Renal cortex interstitium (tissue), 11 donors: ENCODE results near the gene FLACC1. TPM values are rescaled to one million over a fixed set of nuclear protein-coding genes. Genes with fewer than 3 reads are reported as not detected.
A peak's percentile ranks its signal among the peaks of the same experiment; 100 is the strongest.
"Not testable (repeated sequence)": the region's sequence is repeated elsewhere in the genome, so short reads cannot be mapped to it uniquely, and the experiment has no call there.

Source experiments
- DNase-seq, 11 donors: peaks; one replicate each; pipeline ENCODE4 v3.0.0-alpha.2; 2013; ENCODE audit warnings: low read depth in 9 of 11, low spot score in 4 of 11; ENCODE audit errors: extremely low read depth in 1 of 11
- polyA plus RNA-seq, 3 donors: library from polyadenylated mRNA; unstranded; fragments of 120-200 nt; gene quantifications; one replicate each; pipeline ENCODE4 v1.2.1, GENCODE V29; 2013; ENCODE audit not compliant: insufficient read length in 3 of 3

The FLACC1 gene
- polyA plus RNA-seq, 3 donors, result 2.0 to 5.5 (median 2.4) TPM

- no peak for DNase-seq
Measured at GRCh38 chr2:201298462-201299052, 58.6 kb downstream of the FLACC1 start.

DNA sequence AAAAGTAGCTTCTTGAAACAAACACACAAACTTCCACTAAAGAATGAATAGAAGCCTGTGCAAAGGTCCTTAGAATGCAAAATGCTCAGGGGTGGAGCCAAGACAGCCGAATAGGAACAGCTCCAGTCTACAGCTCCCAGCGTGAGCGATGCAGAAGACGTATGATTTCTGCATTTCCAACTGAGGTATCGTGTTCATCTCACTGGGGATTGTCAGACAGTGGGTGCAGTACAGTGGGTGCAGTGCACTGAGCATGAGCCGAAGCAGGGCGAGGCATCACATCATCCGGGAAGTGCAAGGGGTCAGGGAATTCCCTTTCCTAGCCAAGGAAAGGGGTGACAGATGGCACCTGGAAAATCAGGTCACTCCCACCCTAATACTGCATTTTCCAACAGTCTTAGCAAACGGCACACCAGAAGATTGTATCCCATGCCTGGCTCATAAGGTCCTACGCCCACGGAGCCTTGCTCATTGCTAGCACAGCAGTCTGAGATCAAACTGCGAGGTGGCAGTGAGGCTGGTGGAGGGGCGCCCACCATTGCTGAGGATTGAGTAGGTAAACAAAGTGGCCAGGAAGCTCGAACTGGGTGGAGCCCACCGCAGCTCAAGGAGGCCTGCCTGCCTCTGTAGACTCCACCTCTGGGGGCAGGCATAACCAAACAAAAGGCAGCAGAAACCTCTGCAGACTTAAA, 66.5 kb downstream of the FLACC1 start:
- DNase-seq, result not testable (repeated sequence)

- no peak for DNase-seq
Measured at GRCh38 chr2:201285499-201285898, 71.6 kb downstream of the FLACC1 start.

DNA sequence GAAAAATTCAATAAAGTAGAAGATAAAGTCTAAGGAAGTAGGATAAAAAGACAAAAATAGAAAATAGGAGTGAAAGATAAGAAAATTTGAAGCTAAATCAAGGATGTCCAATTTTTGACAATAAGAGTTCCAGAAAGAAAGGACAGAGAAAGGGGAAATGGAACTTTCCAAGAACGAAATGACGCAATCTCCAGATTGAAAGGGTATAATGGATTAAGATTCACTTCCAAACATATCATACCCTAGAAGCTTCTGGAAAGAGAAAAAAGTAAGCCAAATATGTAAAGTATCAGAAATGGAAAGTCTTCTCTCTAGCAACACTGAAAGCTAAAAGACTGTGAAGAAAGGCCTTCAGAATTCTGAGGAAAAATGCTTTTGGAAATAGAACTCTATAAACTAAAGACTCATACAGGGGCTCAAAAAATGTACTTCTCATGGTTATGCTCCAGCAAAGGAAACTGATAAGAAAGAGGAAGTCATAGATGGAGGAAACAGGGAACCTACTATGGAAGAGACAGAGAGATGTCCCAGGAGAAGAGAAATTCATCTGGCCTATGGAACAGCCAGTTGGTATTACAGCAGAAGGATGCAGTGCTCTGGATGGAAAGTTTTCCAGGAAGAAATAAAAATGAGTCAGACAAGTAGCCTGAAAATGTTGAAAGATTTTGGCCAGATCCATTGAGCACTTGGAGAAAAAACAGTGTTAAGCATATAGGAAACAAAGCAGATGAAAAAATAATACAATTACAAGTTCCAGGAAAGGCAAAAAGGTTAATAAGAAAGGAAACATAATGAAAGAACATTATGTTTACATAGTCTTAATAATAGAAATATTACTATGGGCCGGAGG, 76.7 kb downstream of the FLACC1 start:
- no peak for DNase-seq

DNA sequence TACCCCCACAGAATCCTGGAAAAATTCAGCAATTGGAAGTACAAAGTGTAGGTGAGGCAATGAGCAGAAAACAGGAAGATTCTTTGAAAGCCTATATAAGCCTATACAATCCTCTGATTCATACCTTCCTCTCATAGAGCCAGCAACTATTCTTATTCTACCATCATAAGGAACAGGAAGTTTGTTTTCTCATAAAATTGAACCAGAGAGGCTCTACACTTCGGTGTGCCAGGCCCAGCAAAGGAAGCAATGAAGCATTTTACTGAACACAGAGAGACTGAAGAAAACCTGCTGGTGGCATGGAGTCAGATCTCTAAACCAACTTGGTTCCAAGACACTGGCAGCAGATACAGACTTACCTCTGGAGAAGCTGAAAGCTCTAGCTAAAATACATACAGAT, 78.1 kb downstream of the FLACC1 start:
- DNase-seq, result no peak

GRCh38 chr2:201276511-201276910, 80.6 kb downstream of the FLACC1 start:
- DNase-seq, result no peak

- DNase-seq, result no peak
Measured at GRCh38 chr2:201275990-201276389, 81.2 kb downstream of the FLACC1 start.

- no peak for DNase-seq
Measured at GRCh38 chr2:201275069-201275468, 82.1 kb downstream of the FLACC1 start.

DNA sequence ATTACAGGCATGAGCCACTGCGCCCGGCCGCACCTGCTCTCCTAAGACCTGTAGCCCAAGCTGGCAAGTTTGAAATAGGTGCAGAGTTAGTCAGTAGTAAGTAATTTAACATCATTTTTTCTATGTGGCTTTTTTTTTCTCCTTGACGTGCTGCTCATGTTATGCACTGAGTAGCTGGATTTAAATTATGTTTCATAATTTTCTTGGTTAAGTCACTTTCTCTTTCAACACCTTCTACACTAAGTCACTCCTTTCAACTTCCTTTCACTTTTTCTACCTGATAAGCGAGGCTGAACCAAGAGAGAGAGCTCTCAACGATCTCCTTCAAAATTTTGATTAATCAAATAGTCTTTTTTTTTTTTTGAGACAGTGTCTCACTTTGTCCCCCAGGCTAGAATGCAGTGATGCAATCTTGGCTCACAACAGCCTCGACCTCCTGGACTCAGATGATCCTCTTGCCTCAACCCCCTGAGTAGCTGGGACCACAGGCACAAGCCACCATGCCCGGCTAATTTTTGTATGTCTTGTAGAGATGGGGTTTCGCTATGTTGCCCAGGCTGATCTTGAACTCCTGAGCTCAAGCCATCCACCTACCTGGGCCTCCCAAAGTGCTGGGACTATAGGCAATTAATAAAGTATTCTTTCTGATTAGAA, 83.7 kb downstream of the FLACC1 start:
- no peak for DNase-seq

- no peak for DNase-seq
Measured at GRCh38 chr2:201271917-201272316, 85.2 kb downstream of the FLACC1 start.

DNA sequence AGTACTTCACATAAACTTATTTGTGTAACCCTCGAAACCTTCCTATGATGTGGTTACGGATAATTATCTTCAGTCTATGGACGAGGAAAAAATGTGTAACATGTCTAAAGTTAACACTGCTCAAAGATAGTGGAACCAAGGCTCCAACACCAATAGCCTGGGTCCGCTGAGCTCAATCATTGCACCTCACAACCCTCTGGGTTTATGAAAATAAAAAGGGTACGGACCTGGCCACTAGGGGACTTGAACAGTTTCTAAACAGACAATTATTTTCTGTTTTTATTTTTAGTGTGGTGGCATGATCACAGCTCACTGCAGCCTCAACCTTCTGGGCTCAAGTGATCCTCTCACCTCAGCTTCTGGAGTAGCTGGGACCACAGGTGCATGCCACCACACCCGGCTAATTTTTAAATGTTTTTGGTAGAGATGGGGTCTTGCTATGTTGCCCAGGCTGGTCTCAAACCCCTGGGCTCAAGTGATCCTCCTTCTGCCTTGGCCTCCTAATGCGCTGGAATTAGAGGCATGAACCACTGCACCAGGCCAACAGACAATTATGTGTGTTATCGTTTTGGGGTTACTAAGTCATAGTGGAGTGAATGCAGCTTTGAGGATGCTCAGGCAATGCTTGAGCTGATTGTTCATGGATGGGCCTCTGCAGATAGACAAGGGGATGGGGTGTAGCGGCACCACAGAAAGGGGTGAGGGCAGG, 86.7 kb downstream of the FLACC1 start:
- DNase-seq, result no peak

- no peak for DNase-seq
Measured at GRCh38 chr2:201269764-201270163, 87.4 kb downstream of the FLACC1 start.

GRCh38 chr2:201267278-201268030, 89.7 kb downstream of the FLACC1 start:
- no peak for DNase-seq

DNA sequence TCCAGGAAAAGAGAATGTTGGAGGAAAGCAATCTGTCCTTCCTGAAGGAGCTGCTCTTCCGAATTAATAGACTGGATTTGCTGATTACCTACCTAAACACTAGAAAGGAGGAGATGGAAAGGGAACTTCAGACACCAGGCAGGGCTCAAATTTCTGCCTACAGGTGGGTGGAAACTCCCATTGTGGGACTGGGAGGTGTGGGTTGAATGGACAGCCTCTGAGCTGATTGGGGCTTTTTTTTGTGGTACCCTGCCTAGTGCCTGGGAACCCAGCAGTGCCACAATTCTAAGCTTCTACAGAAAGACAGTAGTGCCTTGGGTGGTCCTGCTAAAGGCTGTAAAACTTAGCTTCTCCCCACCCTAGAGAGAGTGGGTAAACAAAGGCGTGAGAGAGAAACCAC, 90.5 kb downstream of the FLACC1 start:
- DNase-seq, result no peak

DNA sequence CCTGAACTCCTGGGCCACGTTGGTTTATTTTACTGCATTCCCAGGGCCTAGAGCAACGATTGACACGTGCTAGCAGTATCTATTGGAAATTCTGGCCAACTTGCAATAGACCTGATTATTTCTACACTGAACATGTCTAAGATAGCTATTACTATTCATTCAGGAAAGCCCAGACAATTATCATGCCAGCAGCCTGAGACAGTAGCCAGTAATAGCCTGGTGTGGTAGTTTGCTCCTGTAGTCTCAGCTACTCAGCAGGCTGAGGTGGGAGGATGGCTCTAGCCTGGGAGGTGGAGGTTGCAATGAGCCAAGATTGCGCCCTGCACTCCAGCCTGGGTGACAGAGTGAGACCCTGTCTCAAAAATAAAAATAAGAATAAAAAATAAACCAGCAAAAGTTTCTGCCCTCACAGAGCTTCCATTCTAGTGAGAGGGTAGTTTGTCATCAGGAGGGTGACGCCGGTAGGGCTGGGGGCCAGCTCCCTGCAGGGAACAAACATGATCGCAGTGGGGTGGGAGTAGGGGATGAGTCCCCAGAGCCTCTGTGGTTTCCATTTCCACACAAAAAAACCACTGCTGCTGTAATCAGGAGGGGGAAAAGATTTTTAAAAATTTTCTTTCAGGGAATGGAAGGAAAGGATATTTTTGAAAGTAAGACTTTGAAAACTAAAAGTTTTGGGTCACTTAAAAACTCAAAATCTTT, 92.5 kb downstream of the FLACC1 start:
- no peak for DNase-seq

DNA sequence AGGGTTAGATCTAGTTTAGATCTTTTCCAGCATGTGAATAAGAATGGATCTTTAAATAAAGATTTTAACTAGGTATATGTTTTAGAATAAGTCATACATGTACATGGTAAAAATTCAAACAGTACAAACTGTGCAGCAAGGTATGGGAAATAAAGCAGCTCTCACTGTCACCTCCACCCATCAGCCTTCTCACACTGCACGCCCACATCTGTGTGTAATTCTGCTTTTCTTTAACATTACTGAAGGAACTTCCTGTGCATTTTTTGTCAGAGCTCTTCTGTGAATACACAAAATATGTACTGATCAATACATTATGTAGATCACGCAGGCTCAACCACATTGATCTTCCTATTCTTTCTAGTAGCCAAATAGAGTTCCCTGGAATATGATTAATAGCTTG, 93.4 kb downstream of the FLACC1 start:
- DNase-seq, result no peak

DNA sequence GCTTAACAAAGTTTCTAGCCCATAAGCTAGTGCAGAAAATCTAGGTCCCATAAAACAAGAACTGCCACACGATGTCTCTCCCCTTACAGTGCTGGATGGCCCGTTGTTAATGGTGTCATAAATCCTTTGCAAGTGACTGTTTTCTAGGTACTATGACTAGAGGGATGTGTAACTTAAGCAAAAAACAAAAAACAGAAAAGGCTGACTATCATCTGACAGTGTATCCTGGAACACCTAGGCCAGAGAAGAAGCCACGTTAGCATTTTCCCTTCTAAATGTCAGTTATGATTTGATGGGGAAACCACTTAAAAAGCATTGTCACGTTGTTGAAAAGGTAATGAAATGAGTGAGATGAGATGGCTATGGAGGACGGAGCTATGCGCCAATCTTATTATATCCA, 94.4 kb downstream of the FLACC1 start:
- peak in 3 of 11 donors; percentile 36 to 45 (median 44) for DNase-seq

GRCh38 chr2:201261906-201262305, 95.2 kb downstream of the FLACC1 start:
- no peak for DNase-seq
